MM.1S (cell line): ENCODE data around the gene GFOD2.

Experiments used
- DNase-seq: peaks from one replicate; pipeline ENCODE4 v3.0.0-alpha.2; 2015
- H2AFZ ChIP-seq: fragments of 300-600 bp; sonication (generic); 2 replicates; pipeline ENCODE4 v1.6.0; 2016; ENCODE audit warnings: antibody characterized with exemption, low read length
- H3F3A ChIP-seq: fragments of 300-600 bp; sonication (generic); 2 replicates; pipeline ENCODE4 v1.6.1; 2016; ENCODE audit warnings: mild to moderate bottlenecking, antibody characterized with exemption, low read length, moderate library complexity, mixed read lengths; ENCODE audit not compliant: insufficient read depth
- H3K27ac ChIP-seq: fragments of 300-600 bp; sonication (generic); 2 replicates; pipeline ENCODE4 v1.5.1; 2016; ENCODE audit warnings: mild to moderate bottlenecking, low read length
- H3K27me3 ChIP-seq: fragments of 300-600 bp; sonication (generic); replicated peaks from 2 replicates; pipeline ENCODE4 v1.6.0; 2016; ENCODE audit warnings: low read length; ENCODE audit not compliant: insufficient read depth
- H3K36me3 ChIP-seq: fragments of 300-600 bp; sonication (generic); replicated peaks from 2 replicates; pipeline ENCODE4 v1.6.1; 2016; ENCODE audit warnings: mild to moderate bottlenecking, low read length, mixed read lengths; ENCODE audit not compliant: insufficient read depth
- H3K4me1 ChIP-seq: fragments of 300-600 bp; sonication (generic); 2 replicates; pipeline ENCODE4 v1.6.1; 2016; ENCODE audit warnings: low read length, mixed read lengths
- H3K4me2 ChIP-seq: fragments of 300-600 bp; sonication (generic); 2 replicates; pipeline ENCODE4 v1.6.0; 2016; ENCODE audit warnings: low read depth, low read length
- H3K4me3 ChIP-seq: fragments of 300-600 bp; sonication (generic); 2 replicates; pipeline ENCODE4 v1.5.1; 2016; ENCODE audit warnings: low read length, mixed read lengths
- H3K79me2 ChIP-seq: fragments of 300-600 bp; sonication (generic); 2 replicates; pipeline ENCODE4 v1.6.1; 2016; ENCODE audit warnings: mixed run types, low read length, mixed read lengths
- H3K9ac ChIP-seq: fragments of 300-600 bp; sonication (generic); 2 replicates; pipeline ENCODE4 v1.6.1; 2016; ENCODE audit warnings: low read length, mixed read lengths
- H3K9me2 ChIP-seq: fragments of 300-600 bp; sonication (generic); replicated peaks from 2 replicates; pipeline ENCODE4 v1.6.1; 2016; ENCODE audit warnings: mild to moderate bottlenecking, low read length, mixed read lengths; ENCODE audit not compliant: insufficient read depth
- H3K9me3 ChIP-seq: fragments of 300-600 bp; sonication (generic); replicated peaks from 2 replicates; pipeline ENCODE4 v1.6.1; 2016; ENCODE audit warnings: mild to moderate bottlenecking, low read length, mixed read lengths; ENCODE audit not compliant: insufficient read depth
- H4K20me1 ChIP-seq: fragments of 300-600 bp; sonication (generic); 2 replicates; pipeline ENCODE4 v1.6.1; 2016; ENCODE audit warnings: mild to moderate bottlenecking, low read length, moderate library complexity, mixed read lengths; ENCODE audit not compliant: insufficient read depth
- EZH2 ChIP-seq: fragments of 300-600 bp; sonication (generic); optimal IDR thresholded peaks from 2 replicates; pipeline ENCODE3; 2017; ENCODE audit warnings: low read depth, mild to moderate bottlenecking, antibody characterized with exemption, low read length, mixed read lengths
- EZH2phosphoT487 ChIP-seq: fragments of 300-600 bp; sonication (generic); IDR thresholded peaks from 2 replicates; pipeline ENCODE4 v1.6.1; 2018; ENCODE audit warnings: antibody characterized with exemption, low read length
- TF ChIP-seq, protein P1 (sequence below): fragments of 300-600 bp; sonication (generic); IDR thresholded peaks from 2 replicates; pipeline ENCODE4 v1.5.1; 2016; ENCODE audit warnings: antibody characterized with exemption, low read length, mixed read lengths

The GFOD2 gene

GRCh38 chr16:67726106-67727034, 7.3 kb upstream of the GFOD2 start:
- Histone ChIP-seq H3K27ac (no peak overlapping the region), H3F3A (peaks cover 7% of the 10 kb centered on the region), H4K20me1 (no peaks in the 10 kb centered on the region), H3K27me3 (no peaks in the 10 kb centered on the region), H3K9me2 (no peaks in the 10 kb centered on the region), H3K36me3 (no peaks in the 10 kb centered on the region), H3K4me1 (peaks cover 7% of the 10 kb centered on the region), H3K79me2 (no peaks in the 10 kb centered on the region), H3K4me2 (no peak overlapping the region), H3K4me3 (no peak overlapping the region), H2AFZ (no peak overlapping the region), H3K9me3 (no peaks in the 10 kb centered on the region), H3K9ac (no peak overlapping the region)
- no peak for DNase-seq
- TF ChIP-seq, protein P1, sequence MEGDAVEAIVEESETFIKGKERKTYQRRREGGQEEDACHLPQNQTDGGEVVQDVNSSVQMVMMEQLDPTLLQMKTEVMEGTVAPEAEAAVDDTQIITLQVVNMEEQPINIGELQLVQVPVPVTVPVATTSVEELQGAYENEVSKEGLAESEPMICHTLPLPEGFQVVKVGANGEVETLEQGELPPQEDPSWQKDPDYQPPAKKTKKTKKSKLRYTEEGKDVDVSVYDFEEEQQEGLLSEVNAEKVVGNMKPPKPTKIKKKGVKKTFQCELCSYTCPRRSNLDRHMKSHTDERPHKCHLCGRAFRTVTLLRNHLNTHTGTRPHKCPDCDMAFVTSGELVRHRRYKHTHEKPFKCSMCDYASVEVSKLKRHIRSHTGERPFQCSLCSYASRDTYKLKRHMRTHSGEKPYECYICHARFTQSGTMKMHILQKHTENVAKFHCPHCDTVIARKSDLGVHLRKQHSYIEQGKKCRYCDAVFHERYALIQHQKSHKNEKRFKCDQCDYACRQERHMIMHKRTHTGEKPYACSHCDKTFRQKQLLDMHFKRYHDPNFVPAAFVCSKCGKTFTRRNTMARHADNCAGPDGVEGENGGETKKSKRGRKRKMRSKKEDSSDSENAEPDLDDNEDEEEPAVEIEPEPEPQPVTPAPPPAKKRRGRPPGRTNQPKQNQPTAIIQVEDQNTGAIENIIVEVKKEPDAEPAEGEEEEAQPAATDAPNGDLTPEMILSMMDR = no peak
- TF ChIP-seq EZH2 (no peak), EZH2phosphoT487 (no peak)

DNA sequence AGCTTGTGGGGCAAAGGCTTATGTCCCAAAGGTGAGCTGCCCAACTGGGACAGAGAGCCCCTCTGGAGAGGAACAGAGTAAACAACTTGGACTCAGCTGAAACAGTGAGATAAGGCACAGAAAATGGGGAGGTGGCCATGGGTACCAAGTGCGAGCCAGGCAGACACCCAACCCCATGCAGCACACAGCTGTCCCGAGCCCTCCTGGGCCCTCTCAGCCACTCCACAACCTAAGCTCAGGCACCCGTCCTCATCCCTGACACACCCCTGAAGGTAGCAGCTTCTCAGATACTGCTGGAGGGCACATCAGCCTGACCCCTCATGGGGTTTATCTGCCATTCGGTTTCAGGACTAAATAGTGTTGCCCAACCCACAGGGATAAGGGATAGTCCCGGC, 4.8 kb upstream of the GFOD2 start:
- Histone ChIP-seq H3F3A (no peaks in the 10 kb centered on the region; the same call in 1 of the 2 replicates), H3K79me2 (peaks cover 7% of the 10 kb centered on the region), H3K9me3 (no peaks in the 10 kb centered on the region), H4K20me1 (no peaks in the 10 kb centered on the region), H3K9me2 (no peaks in the 10 kb centered on the region), H3K4me3 (no peak overlapping the region), H3K4me1 (peaks cover 7% of the 10 kb centered on the region; the same call in 1 of the 2 replicates), H3K36me3 (no peaks in the 10 kb centered on the region), H2AFZ (no peak overlapping the region), H3K4me2 (no peak overlapping the region), H3K27me3 (no peaks in the 10 kb centered on the region), H3K9ac (no peak overlapping the region), H3K27ac (no peak overlapping the region)
- TF ChIP-seq EZH2 = no peak
- TF ChIP-seq EZH2phosphoT487 = no peak
- TF ChIP-seq, protein P1 = no peak
- no peak for DNase-seq

DNA sequence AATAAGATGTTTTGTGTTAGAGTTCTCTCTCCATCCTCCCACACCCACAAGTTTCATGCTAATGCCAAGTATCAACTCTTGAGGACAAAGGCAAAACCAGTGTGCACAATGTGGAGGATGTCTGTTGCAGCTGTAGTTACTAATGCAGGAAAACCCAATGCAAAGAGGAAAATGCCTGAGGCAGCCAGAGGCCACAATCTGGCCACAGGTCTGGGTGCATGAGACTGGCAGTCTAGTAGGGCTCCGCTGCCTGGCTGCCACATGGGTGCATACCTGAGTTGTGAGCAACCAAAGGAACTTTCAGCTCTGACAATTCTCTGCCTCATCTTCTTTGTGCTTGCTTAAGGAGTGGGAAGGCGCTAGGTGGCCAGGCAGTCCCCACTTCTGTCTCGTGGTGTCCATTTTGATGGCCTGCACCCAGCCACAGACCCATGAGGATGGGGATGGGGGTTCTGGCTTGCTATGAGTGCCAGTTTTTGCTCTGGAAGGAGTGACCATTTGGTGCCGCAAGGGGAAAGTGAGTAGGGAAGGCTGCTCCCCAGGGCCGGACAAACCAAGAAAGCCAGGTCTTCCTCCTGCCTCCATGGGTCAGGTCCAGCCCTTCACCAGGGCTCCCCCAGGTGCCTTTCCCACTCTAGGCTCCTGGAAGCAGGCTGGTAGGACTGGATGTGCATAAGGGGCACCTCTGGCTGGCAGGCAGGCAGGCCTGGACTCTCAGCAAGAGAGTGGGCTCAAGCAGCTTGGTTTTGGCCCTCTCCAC, 4.2 kb upstream of the GFOD2 start:
- DNase-seq = no peak
- H3K27ac ChIP-seq = no peak overlapping the region
- H3K9ac ChIP-seq = no peak overlapping the region

More for the DNA sequence above, 4.2 kb upstream of the GFOD2 start:
- Histone ChIP-seq H4K20me1 (no peaks in the 10 kb centered on the region), H3K9me2 (no peaks in the 10 kb centered on the region), H3K9me3 (no peaks in the 10 kb centered on the region), H3K4me2 (no peak overlapping the region), H3K27me3 (no peaks in the 10 kb centered on the region), H3K36me3 (no peaks in the 10 kb centered on the region), H3K79me2 (peaks cover 13% of the 10 kb centered on the region), H3F3A (no peaks in the 10 kb centered on the region; the same call in 1 of the 2 replicates), H2AFZ (no peak overlapping the region), H3K4me1 (peaks cover 9% of the 10 kb centered on the region; the same call in 1 of the 2 replicates), H3K4me3 (no peak overlapping the region)
- TF ChIP-seq EZH2phosphoT487 (no peak), EZH2 (no peak)
- TF ChIP-seq, protein P1 = no peak
